Measurements from ENCODE around the gene TBX10. TPM values are rescaled to one million over a fixed set of nuclear protein-coding genes. Genes with fewer than 3 reads are reported as not detected.

TBX10 gene
- polyA plus RNA-seq, 1 of the 3 experiments (the other 2 are of a cell fraction): not detected

DNA sequence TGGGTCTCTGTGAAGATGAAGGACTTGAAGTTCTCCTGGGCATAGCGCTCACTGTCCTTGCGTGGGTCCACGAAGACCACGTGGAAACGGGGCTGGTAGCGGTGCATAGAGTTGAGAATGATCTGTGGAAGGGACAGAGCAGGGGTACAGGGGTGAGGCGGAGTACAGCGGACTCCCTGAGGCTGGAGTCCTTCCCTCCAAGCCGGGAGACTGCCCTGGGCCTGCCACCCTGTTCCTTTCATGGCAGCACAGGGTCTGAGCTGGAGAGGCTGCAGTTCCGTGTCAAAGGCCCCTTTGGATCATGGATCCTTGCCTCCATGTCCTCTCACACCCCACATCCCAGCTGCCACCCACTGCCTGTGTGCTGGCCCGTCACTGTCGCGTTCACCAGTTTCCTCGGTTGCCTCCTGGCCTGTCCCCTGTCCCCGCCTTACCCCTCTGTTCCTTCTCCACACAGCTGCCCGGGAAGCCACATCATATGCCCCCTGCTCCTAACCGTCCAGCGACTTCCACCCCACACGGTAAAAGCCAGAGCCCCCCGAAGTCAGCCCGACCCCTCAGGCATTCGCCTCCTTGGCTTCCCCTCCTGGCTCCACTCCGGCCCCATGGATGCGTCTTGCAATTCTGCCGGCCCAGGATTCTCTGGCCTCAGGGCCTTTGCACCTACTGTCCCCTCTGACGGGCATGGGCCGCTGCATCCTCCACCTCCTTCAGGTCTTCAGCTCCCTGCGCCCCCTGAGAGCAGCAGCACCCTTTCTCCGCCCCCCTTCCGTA lies 6.4 kb downstream of the TBX10 start:
- H3K36me3 ChIP-seq (replicated peaks in 1 of 2; ENCODE audit: control insufficient read depth in 1 of 2, insufficient read depth in 2 of 2, low read length in 1 of 2): no peaks in the 10 kb centered on the region
- CTCF ChIA-PET: interaction anchor here (17.8 kb wide), 1 partner anchor 20 kb away, joined by 308 read pairs; the partner anchor contains the start of gene ACY3
- H3K27me3 ChIP-seq (ENCODE audit: insufficient read depth): no peaks in the 10 kb centered on the region
- POLR2A ChIA-PET: no interaction called here
- 78% methylated on average over 27 of the region's 30 CpGs for WGBS (ENCODE audit: low lambda C conversion rate)
- H3K4me2 ChIP-seq: no peak overlapping the region
- no peak overlapping the region for H3K9ac ChIP-seq
- no peaks in the 10 kb centered on the region for H3K9me2 ChIP-seq
- no peak overlapping the region for H3K27ac ChIP-seq (ENCODE audit: low read depth in 2 of 2, low read length in 1 of 2)
- no peak for DNase-seq
- H2AFZ ChIP-seq (ENCODE audit: low read depth): no peak overlapping the region
- no peaks in the 10 kb centered on the region for H4K20me1 ChIP-seq (ENCODE audit: insufficient read depth)
- H3K4me1 ChIP-seq (ENCODE audit: control insufficient read depth in 1 of 2, insufficient read depth in 2 of 2, low read depth in 1 of 2, low read length in 1 of 2): peaks cover 0 to 13% of the 10 kb centered on the region in 2 experiments; a peak in 1 of 4 replicates
- no peak for TF ChIP-seq FOSL2 (IDR thresholded peaks at IDR 0.05; ENCODE audit: borderline replicate concordance, low read depth)
- no peak for TF ChIP-seq FOXJ3 (CRISPR knock-in tag; IDR thresholded peaks at IDR 0.05)
- TF ChIP-seq SIN3A (IDR thresholded peaks at IDR 0.05; ENCODE audit: borderline replicate concordance, low read depth, low read length): no peak
- no peak for TF ChIP-seq JUND (IDR thresholded peaks at IDR 0.05)
- TF ChIP-seq, protein P1, sequence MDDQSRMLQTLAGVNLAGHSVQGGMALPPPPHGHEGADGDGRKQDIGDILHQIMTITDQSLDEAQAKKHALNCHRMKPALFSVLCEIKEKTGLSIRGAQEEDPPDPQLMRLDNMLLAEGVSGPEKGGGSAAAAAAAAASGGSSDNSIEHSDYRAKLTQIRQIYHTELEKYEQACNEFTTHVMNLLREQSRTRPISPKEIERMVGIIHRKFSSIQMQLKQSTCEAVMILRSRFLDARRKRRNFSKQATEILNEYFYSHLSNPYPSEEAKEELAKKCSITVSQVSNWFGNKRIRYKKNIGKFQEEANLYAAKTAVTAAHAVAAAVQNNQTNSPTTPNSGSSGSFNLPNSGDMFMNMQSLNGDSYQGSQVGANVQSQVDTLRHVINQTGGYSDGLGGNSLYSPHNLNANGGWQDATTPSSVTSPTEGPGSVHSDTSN (IDR thresholded peaks at IDR 0.05): no peak
- no peak for TF ChIP-seq NFIC (IDR thresholded peaks at IDR 0.05; ENCODE audit: borderline replicate concordance)
- TF ChIP-seq TAF1 (IDR thresholded peaks at IDR 0.05; ENCODE audit: borderline replicate concordance, low read depth, low read length): no peak
- no peak for TF ChIP-seq RXRA (IDR thresholded peaks at IDR 0.05; ENCODE audit: borderline replicate concordance, low read depth)
- TF ChIP-seq RAD21 (IDR thresholded peaks at IDR 0.05; ENCODE audit: low read length): no peak
- no peak for TF ChIP-seq EZH2phosphoT487 (IDR thresholded peaks at IDR 0.05; ENCODE audit: borderline replicate concordance, low read depth)
- TF ChIP-seq, protein P2, sequence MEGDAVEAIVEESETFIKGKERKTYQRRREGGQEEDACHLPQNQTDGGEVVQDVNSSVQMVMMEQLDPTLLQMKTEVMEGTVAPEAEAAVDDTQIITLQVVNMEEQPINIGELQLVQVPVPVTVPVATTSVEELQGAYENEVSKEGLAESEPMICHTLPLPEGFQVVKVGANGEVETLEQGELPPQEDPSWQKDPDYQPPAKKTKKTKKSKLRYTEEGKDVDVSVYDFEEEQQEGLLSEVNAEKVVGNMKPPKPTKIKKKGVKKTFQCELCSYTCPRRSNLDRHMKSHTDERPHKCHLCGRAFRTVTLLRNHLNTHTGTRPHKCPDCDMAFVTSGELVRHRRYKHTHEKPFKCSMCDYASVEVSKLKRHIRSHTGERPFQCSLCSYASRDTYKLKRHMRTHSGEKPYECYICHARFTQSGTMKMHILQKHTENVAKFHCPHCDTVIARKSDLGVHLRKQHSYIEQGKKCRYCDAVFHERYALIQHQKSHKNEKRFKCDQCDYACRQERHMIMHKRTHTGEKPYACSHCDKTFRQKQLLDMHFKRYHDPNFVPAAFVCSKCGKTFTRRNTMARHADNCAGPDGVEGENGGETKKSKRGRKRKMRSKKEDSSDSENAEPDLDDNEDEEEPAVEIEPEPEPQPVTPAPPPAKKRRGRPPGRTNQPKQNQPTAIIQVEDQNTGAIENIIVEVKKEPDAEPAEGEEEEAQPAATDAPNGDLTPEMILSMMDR (IDR thresholded peaks at IDR 0.05): no peak
- TF ChIP-seq GABPA (IDR thresholded peaks at IDR 0.05; ENCODE audit: low read depth): no peak
- H3K4me3 ChIP-seq (ENCODE audit: low read depth in 2 of 2, low read length in 1 of 2): no peak overlapping the region
- no peaks in the 10 kb centered on the region for H3F3A ChIP-seq (replicated peaks; ENCODE audit: insufficient read depth)
- no peaks in the 10 kb centered on the region for H3K9me3 ChIP-seq
- no peaks in the 10 kb centered on the region for H3K79me2 ChIP-seq (ENCODE audit: insufficient read depth)

DNA sequence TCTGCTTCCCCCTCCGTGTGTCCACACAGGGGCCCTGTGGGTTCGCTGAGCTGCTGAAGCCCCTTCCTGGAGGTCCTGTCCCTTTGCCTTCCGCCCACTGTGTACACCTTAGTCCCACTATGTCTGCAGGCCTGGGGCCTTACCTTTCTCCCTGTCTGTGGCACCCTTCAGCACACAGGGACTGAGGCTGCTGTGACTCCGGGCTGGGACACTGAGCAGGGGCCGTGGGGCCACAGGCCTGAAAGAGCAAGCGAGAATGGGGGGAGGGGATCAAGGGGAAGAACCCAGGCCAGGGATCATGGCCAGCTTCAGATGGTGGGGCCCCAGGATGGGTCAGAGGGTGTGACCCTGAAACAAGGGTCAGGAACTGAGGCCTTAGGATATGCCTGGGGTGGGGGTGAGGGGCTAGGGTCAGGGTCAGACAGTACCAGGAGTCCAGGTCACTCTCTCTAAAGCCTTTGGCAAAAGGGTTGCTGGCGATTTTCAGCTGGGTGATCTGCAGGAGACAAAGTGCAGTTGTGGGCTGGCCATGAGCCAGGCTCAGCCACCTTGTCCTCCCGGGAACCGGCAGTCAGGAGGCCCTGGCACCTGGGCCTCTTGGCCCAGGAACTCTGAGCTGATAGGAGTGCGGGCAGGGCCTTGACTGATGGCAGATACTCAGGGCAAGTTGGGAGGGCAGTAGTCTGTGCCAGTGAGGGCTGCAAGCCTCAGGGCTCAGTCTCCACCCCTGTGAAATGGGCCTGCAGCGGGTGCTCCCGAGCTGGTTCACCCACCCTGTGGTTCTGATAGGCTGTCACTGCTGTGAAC lies 7.2 kb downstream of the TBX10 start:
- H3K4me2 ChIP-seq: no peak overlapping the region
- H2AFZ ChIP-seq (ENCODE audit: low read depth): no peak overlapping the region
- H3K36me3 ChIP-seq (replicated peaks in 1 of 2; ENCODE audit: control insufficient read depth in 1 of 2, insufficient read depth in 2 of 2, low read length in 1 of 2): no peaks in the 10 kb centered on the region
- H3K79me2 ChIP-seq (ENCODE audit: insufficient read depth): no peaks in the 10 kb centered on the region
- no peaks in the 10 kb centered on the region for H4K20me1 ChIP-seq (ENCODE audit: insufficient read depth)
- no peak for DNase-seq
- peaks cover 0 to 13% of the 10 kb centered on the region in 2 experiments; a peak in 1 of 4 replicates for H3K4me1 ChIP-seq (ENCODE audit: control insufficient read depth in 1 of 2, insufficient read depth in 2 of 2, low read depth in 1 of 2, low read length in 1 of 2)
- no peaks in the 10 kb centered on the region for H3K9me3 ChIP-seq
- POLR2A ChIA-PET: no interaction called here
- no peaks in the 10 kb centered on the region for H3K27me3 ChIP-seq (ENCODE audit: insufficient read depth)
- H3K4me3 ChIP-seq (ENCODE audit: low read depth in 2 of 2, low read length in 1 of 2): no peak overlapping the region
- H3K9ac ChIP-seq: no peak overlapping the region
- CTCF ChIA-PET: interaction anchor here (0.9 to 17.8 kb wide), 4 partner anchors 7 to 281 kb away, joined by 3 to 308 read pairs (median 60); partner anchors contain the start of genes ACY3 and TBX10
- no peaks in the 10 kb centered on the region for H3F3A ChIP-seq (replicated peaks; ENCODE audit: insufficient read depth)
- no peak overlapping the region for H3K27ac ChIP-seq (ENCODE audit: low read depth in 2 of 2, low read length in 1 of 2)
- no peaks in the 10 kb centered on the region for H3K9me2 ChIP-seq
- WGBS (ENCODE audit: low lambda C conversion rate): 84% methylated on average over 6 of the region's 12 CpGs
- TF ChIP-seq RCOR1 (IDR thresholded peaks at IDR 0.05; ENCODE audit: low read length) (no peak), NRF1 (IDR thresholded peaks at IDR 0.05; ENCODE audit: low read depth, low read length) (no peak), CHD2 (IDR thresholded peaks at IDR 0.05; ENCODE audit: low read length, partially characterized antibody) (no peak), ELF1 (IDR thresholded peaks at IDR 0.05) (no peak), EZH2phosphoT487 (IDR thresholded peaks at IDR 0.05; ENCODE audit: borderline replicate concordance, low read depth) (no peak), EP300 (IDR thresholded peaks at IDR 0.05; ENCODE audit: borderline replicate concordance in 1 of 2, low read depth in 1 of 2, low read length in 1 of 2) (no peak), RXRA (IDR thresholded peaks at IDR 0.05; ENCODE audit: borderline replicate concordance, low read depth) (no peak), SIN3A (IDR thresholded peaks at IDR 0.05; ENCODE audit: borderline replicate concordance, low read depth, low read length) (no peak), RFX5 (IDR thresholded peaks at IDR 0.05; ENCODE audit: low read length) (no peak), FOSL2 (IDR thresholded peaks at IDR 0.05; ENCODE audit: borderline replicate concordance, low read depth) (no peak)
- TF ChIP-seq, protein P3, sequence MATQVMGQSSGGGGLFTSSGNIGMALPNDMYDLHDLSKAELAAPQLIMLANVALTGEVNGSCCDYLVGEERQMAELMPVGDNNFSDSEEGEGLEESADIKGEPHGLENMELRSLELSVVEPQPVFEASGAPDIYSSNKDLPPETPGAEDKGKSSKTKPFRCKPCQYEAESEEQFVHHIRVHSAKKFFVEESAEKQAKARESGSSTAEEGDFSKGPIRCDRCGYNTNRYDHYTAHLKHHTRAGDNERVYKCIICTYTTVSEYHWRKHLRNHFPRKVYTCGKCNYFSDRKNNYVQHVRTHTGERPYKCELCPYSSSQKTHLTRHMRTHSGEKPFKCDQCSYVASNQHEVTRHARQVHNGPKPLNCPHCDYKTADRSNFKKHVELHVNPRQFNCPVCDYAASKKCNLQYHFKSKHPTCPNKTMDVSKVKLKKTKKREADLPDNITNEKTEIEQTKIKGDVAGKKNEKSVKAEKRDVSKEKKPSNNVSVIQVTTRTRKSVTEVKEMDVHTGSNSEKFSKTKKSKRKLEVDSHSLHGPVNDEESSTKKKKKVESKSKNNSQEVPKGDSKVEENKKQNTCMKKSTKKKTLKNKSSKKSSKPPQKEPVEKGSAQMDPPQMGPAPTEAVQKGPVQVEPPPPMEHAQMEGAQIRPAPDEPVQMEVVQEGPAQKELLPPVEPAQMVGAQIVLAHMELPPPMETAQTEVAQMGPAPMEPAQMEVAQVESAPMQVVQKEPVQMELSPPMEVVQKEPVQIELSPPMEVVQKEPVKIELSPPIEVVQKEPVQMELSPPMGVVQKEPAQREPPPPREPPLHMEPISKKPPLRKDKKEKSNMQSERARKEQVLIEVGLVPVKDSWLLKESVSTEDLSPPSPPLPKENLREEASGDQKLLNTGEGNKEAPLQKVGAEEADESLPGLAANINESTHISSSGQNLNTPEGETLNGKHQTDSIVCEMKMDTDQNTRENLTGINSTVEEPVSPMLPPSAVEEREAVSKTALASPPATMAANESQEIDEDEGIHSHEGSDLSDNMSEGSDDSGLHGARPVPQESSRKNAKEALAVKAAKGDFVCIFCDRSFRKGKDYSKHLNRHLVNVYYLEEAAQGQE (IDR thresholded peaks at IDR 0.05; ENCODE audit: low read depth, low read length): no peak
